Loucy (cell line): ENCODE measurements around the gene MT1A.

Source experiments
- H2AFZ ChIP-seq: fragments of 200-600 bp; sonication (generic); 2 replicates; pipeline ENCODE4 v1.6.0; 2016; ENCODE audit warnings: antibody characterized with exemption, mild to moderate bottlenecking, low read length, moderate library complexity
- H3F3A ChIP-seq: fragments of 200-600 bp; 2 replicates; pipeline ENCODE4 v1.6.0; 2016; ENCODE audit warnings: antibody characterized with exemption, low read depth, mild to moderate bottlenecking
- H3K27me3 ChIP-seq: fragments of 200-600 bp; sonication (generic); 2 replicates; pipeline ENCODE4 v1.6.1; 2014; ENCODE audit warnings: low read length, mild to moderate bottlenecking; ENCODE audit not compliant: insufficient read depth, poor library complexity, severe bottlenecking
- H3K36me3 ChIP-seq: fragments of 200-600 bp; sonication (generic); 2 replicates; pipeline ENCODE4 v1.6.1; 2016; ENCODE audit warnings: low read length; ENCODE audit not compliant: insufficient read depth
- H3K4me1 ChIP-seq: fragments of 200-600 bp; sonication (generic); 2 replicates; pipeline ENCODE4 v1.5.1; 2014; ENCODE audit warnings: low read length, mild to moderate bottlenecking; ENCODE audit not compliant: insufficient read depth, poor library complexity, severe bottlenecking
- H3K4me2 ChIP-seq: fragments of 200-600 bp; sonication (generic); 2 replicates; pipeline ENCODE4 v1.6.0; 2014; ENCODE audit warnings: antibody characterized with exemption, low read length, low read depth, mild to moderate bottlenecking; ENCODE audit not compliant: poor library complexity, severe bottlenecking
- H3K4me3 ChIP-seq: fragments of 200-600 bp; sonication (generic); 2 replicates; pipeline ENCODE4 v1.5.1; 2014; ENCODE audit warnings: low read length, mild to moderate bottlenecking, mixed read lengths; ENCODE audit not compliant: poor library complexity, severe bottlenecking
- H3K79me2 ChIP-seq: fragments of 200-600 bp; sonication (generic); 2 replicates; pipeline ENCODE4 v1.6.1; 2014; ENCODE audit warnings: low read length; ENCODE audit not compliant: insufficient read depth
- H3K9ac ChIP-seq: fragments of 200-600 bp; sonication (generic); 2 replicates; pipeline ENCODE4 v1.6.0; 2014; ENCODE audit warnings: mild to moderate bottlenecking, low read depth, low read length, moderate library complexity; ENCODE audit not compliant: poor library complexity, severe bottlenecking
- H3K9me2 ChIP-seq: fragments of 200-600 bp; sonication (generic); replicated peaks from 2 replicates; pipeline ENCODE4 v1.6.1; 2016; ENCODE audit warnings: low read depth, low read length, mixed read lengths
- H3K9me3 ChIP-seq: fragments of 200-600 bp; sonication (generic); 2 replicates; pipeline ENCODE4 v1.6.1; 2014; ENCODE audit warnings: mild to moderate bottlenecking, antibody characterized with exemption, low read length, low read depth; ENCODE audit not compliant: insufficient read depth
- H4K20me1 ChIP-seq: fragments of 200-600 bp; sonication (generic); 2 replicates; pipeline ENCODE4 v1.6.0; 2014; ENCODE audit warnings: antibody characterized with exemption, low read length, mild to moderate bottlenecking; ENCODE audit not compliant: insufficient read depth, poor library complexity, severe bottlenecking
- CTCF ChIP-seq: fragments of 200-600 bp; sonication (generic); conservative IDR thresholded peaks from 2 replicates; pipeline ENCODE4 v1.5.1; 2014; ENCODE audit warnings: mild to moderate bottlenecking, antibody characterized with exemption, low read length
- EZH2phosphoT487 ChIP-seq: fragments of 200-600 bp; IDR thresholded peaks from 2 replicates; pipeline ENCODE4 v1.6.1; 2018; ENCODE audit warnings: antibody characterized with exemption, mild to moderate bottlenecking, moderate library complexity, borderline replicate concordance

MT1A gene

GRCh38 chr16:56635441-56635967 lies 3.0 kb upstream of the MT1A start:
- no peak overlapping the region for H3K9ac ChIP-seq
- no peak overlapping the region for H2AFZ ChIP-seq
- H3K4me3 ChIP-seq, result no peak overlapping the region
- H3K4me2 ChIP-seq, result no peak overlapping the region
- no peaks in the 10 kb centered on the region for H3F3A ChIP-seq
- no peak for TF ChIP-seq CTCF
- TF ChIP-seq EZH2phosphoT487, result no peak
- H3K4me1 ChIP-seq, result no peaks in the 10 kb centered on the region
- no peaks in the 10 kb centered on the region for H3K36me3 ChIP-seq
- H3K27me3 ChIP-seq, result no peaks in the 10 kb centered on the region
- H3K79me2 ChIP-seq, result no peaks in the 10 kb centered on the region
- H3K9me3 ChIP-seq, result no peaks in the 10 kb centered on the region
- H3K9me2 ChIP-seq, result no peaks in the 10 kb centered on the region
- no peaks in the 10 kb centered on the region for H4K20me1 ChIP-seq

GRCh38 chr16:56636616-56637413 lies 1.7 kb upstream of the MT1A start:
- Histone ChIP-seq H3K79me2 (no peaks in the 10 kb centered on the region), H4K20me1 (no peaks in the 10 kb centered on the region), H3K9me2 (no peaks in the 10 kb centered on the region), H3K4me2 (no peak overlapping the region), H3K4me1 (no peaks in the 10 kb centered on the region), H3K36me3 (no peaks in the 10 kb centered on the region), H3K4me3 (no peak overlapping the region), H3F3A (no peaks in the 10 kb centered on the region), H3K9ac (no peak overlapping the region), H3K27me3 (no peaks in the 10 kb centered on the region), H3K9me3 (no peaks in the 10 kb centered on the region), H2AFZ (no peak overlapping the region)
- no peak for TF ChIP-seq EZH2phosphoT487
- no peak for TF ChIP-seq CTCF

GRCh38 chr16:56639045-56639444 lies 579 bp downstream of the MT1A start:
- Histone ChIP-seq H3K4me3 (no peak overlapping the region), H3F3A (no peaks in the 10 kb centered on the region), H4K20me1 (no peaks in the 10 kb centered on the region), H3K27me3 (no peaks in the 10 kb centered on the region), H3K4me2 (no peak overlapping the region), H3K9me2 (no peaks in the 10 kb centered on the region), H3K36me3 (no peaks in the 10 kb centered on the region), H3K9me3 (no peaks in the 10 kb centered on the region), H3K4me1 (no peaks in the 10 kb centered on the region), H3K79me2 (no peaks in the 10 kb centered on the region), H2AFZ (no peak overlapping the region), H3K9ac (no peak overlapping the region)
- no peak for TF ChIP-seq EZH2phosphoT487
- TF ChIP-seq CTCF, result no peak
